ENCODE results near the gene NRXN3.
"Not testable (repeated sequence)": the region's sequence is repeated elsewhere in the genome, so short reads cannot be mapped to it uniquely, and the experiment has no call there.

NRXN3 gene

GRCh38 chr14:78417532-78417931 lies 247.4 kb downstream of the NRXN3 start:
- no peak for DNase-seq

- no peak for DNase-seq
Measured at GRCh38 chr14:78424311-78424710, 254.1 kb downstream of the NRXN3 start.

DNA sequence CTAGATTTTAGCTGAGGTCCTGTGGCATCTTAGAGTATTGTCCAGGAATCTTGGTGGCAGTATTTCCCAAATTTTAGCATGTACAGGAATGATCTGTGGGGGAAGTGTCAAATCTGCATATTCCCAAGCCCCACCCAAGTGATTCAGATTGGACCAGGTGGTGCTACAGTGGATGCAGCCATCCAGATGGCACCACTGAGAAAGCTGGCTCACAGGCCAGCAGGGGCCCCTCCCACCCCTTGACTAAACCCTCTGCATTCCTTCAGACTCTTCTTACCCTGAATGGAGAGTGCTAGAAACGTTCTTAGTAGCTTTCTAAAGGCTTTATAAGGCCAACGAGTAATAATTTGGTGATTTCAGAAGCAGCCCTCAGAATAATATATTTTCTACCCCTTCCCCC lies 255.2 kb downstream of the NRXN3 start:
- no peak for DNase-seq

- no peak for DNase-seq
Measured at GRCh38 chr14:78425782-78426181, 255.6 kb downstream of the NRXN3 start.

DNA sequence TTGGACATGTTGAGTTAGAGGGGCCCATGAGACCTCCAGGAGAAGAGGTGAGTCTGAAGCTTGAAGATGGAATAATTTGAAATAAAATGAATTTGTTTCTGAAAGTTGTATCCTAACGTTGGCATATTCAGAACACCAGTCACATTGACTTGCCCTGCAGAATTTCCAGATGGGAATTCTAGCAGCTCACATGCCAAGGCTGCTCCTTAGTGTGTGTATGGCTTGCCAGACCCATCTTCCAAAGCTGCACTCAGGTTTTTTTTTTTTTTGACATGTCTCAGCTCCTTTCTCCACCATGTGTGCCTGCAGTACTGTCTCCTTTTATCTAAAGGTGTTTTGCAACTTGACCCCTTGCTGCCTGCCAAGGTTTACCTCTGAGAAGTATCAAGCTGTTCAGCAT lies 261.9 kb downstream of the NRXN3 start:
- DNase-seq, result no peak

DNA sequence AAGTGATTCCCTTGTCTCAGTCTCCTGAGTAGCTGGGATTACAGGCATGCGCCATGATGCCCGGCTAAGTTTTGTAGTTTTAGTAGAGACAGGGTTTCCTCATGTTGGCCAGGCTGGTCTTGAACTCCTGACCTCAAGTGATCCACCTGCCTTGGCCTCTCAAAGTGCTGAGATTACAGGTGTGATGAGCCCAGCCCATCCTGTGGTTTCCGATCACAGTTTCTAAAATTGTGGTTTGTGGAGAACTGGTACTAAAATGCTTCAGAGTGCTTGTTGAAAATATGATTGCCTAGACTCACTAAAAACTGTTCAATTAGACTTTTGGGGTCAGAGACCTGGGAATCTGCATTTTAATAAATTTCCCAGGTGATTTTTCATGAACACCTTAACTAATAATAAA lies 267.3 kb downstream of the NRXN3 start:
- DNase-seq, result not testable (repeated sequence)

- no peak for DNase-seq
Measured at GRCh38 chr14:78440356-78440894, 270.3 kb downstream of the NRXN3 start.

DNA sequence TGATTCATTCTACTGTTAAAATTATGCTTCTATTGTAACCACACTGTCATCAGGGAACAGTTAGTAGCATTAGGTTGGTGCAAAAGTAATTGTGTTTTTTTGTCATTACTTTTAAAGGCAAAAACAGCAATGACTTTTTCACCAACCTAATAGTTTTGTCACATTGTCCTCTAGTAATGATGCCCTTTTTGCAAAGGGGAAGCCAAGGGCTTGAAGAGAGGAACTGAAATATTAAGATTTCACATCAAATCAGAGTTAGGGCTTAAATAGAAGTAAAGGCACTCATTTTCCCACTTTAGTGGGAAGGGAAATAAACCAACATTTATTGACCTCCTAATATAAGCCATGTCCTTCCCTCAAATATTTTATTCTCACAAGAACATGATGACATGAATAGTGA lies 273.7 kb downstream of the NRXN3 start:
- no peak for DNase-seq

GRCh38 chr14:78445275-78445674 lies 275.1 kb downstream of the NRXN3 start:
- no peak for DNase-seq

GRCh38 chr14:78446807-78447206 lies 276.6 kb downstream of the NRXN3 start:
- DNase-seq, result no peak

- peak; percentile 44 to 59 for DNase-seq
Measured at GRCh38 chr14:78448164-78449094, 278.3 kb downstream of the NRXN3 start.

DNA sequence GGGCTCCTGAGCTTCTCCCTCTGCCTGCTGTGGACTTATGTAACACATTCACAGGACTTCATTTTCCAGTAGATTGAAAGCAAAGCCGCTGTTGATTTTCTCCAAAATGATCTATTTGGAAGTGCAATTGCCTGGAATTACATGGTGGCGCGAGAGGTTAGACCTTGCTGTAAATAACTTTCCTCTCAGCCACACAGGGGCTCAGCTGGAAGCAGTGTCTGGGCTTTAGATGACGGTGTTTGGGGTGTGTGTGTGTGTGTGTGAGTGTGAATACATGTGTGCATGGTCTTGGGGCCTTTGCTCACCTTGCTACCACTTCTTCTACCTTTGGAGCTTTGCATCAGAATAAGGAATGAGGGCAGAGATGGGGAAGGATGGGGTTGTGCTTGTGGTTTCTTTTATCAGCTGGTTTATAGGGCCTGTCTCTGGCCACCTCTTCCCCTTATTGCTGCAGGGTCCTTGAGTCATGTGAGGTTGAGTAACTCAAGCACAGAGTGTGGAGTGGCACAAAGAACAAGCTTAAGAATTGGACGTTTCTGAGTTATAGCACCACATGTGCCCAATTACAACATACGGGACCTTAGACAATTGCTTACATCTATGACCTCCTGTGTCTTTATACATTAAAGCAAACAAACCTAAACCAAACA lies 280.6 kb downstream of the NRXN3 start:
- DNase-seq, result no peak

- no peak for DNase-seq
Measured at GRCh38 chr14:78451319-78451695, 281.1 kb downstream of the NRXN3 start.

DNA sequence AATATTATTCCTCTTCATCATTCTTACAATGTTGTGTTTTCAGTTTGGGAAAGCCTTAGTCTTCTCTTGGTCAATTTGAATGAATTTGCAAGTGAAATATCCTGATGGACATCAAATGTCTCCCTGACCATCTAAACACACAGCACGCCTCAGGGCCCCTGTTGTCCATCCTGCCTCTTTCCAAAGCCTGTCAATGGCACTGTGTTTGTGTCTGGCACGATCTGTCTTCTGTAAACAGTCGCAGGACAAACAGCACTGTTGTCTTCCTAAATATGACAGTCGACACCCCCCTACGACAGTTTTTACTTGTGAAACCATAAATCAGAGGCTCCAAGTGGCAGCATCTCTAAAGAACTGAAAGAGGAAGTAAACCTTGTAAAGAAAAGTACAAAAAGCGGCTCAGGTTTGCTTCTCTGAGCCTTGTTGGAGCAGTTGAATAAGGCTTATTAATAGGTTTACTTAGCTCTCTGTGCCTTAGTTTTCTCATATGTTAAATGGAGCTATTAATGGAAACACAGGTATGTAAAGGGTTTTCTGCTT lies 285.8 kb downstream of the NRXN3 start:
- no peak for DNase-seq

DNA sequence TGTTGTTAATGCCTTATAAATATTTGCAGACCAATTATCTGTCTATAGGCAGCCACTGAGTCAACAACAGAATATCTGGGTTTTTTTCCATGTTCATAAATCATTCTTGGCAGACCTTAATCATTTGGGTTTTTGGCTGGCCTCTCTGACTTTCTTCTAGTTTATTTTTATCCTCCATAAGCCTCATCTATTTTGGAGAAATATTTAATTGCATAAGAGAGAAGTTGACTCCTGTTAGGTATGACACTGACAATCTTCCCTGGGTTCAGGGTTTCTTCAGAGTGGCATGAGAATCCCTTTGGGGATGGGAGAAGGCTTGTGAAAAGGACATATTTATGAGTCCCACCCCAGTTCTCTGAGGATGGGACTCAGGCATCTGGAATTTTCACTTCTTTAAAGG lies 299.8 kb downstream of the NRXN3 start:
- DNase-seq, result no peak

- no peak for DNase-seq
Measured at GRCh38 chr14:78479127-78479780, 309.1 kb downstream of the NRXN3 start.

DNA sequence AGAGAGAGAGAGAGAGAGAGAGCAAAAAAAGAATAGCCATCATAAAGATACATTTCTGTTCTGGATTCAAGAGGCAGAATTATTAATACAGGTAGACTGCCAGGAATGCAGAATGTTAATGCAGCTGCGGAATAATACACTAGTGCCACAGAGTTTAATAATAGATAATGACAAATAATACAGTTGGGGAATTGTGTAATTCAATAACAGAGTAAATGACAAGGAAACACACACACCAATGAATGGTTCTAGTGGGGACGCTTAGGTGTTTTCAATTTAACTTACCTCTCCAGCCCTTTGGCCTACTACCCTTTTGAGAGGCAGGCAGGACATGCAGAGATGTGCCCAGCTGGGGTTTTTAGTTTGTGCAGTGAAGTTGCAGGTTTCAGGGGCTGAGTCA lies 313.9 kb downstream of the NRXN3 start:
- DNase-seq, result no peak

DNA sequence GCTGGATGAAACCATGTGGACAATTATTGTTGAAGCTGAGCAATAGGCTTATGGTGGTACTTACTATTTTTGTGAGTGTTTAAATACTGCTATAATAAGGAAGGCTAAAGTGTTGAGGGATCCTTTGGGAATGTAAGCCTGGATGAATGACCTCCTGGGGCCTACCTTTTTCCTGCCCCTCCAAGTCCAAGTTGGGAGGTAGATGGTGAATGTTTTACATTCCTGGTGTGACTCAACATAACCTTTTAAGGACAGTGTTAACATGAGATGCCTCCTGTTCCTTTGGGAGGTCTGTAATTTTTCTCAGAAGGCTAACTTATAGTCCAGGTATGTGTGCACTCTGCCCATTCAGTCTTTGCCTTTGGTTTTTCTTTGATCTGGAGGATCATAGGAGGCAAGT lies 315.9 kb downstream of the NRXN3 start:
- DNase-seq, result no peak

DNA sequence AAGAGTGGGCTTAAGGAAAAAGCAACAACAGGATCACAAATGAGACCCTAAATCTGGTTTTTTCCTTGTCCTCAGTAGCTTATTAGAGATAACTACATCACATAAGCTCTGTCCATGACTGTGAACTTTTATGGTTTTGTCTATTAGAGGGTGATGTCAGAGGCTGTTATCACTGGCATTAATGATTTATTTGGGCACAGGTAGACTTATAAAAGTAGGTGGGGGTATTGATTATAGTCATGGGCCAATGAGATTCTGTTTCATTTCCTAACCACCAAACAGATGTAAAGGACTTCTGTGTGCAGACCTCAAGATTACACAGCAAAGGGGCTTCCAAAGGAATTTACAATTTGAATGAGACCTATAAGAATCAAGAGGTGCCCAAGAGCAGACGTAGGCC lies 316.4 kb downstream of the NRXN3 start:
- no peak for DNase-seq

GRCh38 chr14:78487573-78487972 lies 317.4 kb downstream of the NRXN3 start:
- not testable (repeated sequence) for DNase-seq

DNA sequence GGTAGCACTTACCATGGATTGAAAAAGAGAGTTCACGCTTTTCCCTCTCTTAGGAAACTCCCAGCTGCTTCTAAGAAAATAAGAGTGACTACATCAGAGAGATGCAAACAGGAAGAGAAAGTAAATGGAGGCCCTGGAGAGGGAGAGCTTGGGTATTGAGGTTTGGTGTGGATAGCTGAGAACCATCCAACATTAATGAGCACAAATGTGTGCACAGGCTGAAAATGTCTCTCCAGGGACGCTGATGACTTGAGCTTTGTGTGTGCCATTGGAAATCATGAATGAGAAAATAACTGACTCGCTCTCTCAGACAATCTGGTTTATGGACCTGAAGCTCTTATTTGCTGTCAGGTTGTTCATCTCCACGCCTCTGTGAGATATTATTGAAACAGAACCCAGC lies 318.8 kb downstream of the NRXN3 start:
- no peak for DNase-seq

DNA sequence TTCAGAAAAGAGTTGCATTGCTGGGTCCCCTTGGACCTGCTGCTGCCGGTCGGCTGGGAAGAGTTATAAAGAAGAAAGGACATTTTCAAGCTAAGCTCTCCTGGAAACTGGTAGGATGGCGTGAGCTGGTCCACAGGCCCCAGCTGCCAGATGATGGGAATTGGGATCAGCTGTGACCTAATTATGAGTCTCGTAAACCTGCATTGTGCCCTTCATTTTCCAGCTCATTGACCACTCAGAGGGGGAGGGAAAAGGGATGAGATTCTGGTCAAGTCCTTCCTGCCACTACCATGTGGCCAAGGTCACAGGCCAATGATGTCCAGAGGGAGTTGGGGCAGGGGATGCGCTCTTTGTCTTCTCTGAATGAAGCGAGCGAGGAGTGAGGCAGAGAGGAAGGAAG lies 320.9 kb downstream of the NRXN3 start:
- DNase-seq, result no peak

DNA sequence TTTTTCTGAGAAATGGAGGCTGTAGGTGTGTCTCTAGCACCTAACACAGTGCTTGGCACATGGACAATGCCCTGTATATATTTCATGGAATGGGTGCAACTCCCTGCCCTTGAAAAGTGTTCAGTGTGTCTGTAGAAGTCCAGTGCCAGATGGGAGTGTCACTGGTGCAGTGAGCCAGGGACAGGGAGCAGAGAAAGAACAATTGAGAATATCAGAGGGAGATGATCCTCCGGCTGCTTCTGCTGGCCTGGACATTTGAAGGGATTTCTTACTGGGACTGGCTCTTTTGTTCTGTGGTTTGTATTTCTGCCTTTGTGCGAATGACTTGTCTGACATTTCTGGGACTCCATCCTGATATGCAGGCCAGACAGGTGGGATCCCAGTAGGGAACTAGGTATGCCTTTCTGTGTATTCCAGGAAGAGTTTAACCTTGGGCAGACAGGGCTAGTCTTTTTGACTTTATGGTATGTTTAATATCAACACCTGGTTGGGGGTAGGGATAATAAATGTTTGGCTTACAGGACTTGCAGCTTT lies 328.0 kb downstream of the NRXN3 start:
- DNase-seq, result no peak

All from activated CD4-positive, alpha-beta T cell treated with anti-CD3 and anti-CD28 coated beads, Interleukin-2, amount 50 U/mL, for 48 hours (primary cell).